PFSK-1 (cell line): ENCODE data around the gene MYBBP1A.

Experiments
- FOXP2 ChIP-seq: optimal IDR thresholded peaks from 2 replicates; pipeline ENCODE3; 2011; ENCODE audit warnings: borderline replicate concordance, control low read depth, inconsistent platforms; ENCODE audit not compliant: insufficient read depth; ENCODE audit errors: extremely low read length, extremely low read depth
- POLR2AphosphoS5 ChIP-seq: IDR thresholded peaks from 2 replicates; pipeline ENCODE4 v1.6.1; 2012; ENCODE audit warnings: low read depth, mild to moderate bottlenecking, control low read depth, low read length, moderate library complexity
- SIN3A ChIP-seq: IDR thresholded peaks from 2 replicates; pipeline ENCODE4 v1.6.1; 2012; ENCODE audit warnings: mild to moderate bottlenecking, low read length, moderate library complexity, borderline replicate concordance; ENCODE audit not compliant: insufficient read depth
- TAF1 ChIP-seq: IDR thresholded peaks from 2 replicates; pipeline ENCODE4 v1.6.1; 2012; ENCODE audit warnings: low read length, control low read depth, borderline replicate concordance; ENCODE audit not compliant: insufficient read depth
- TF ChIP-seq, protein P1 (sequence below), 2 experiments: IDR thresholded peaks; 2 replicates each; pipeline versions ENCODE4 v1.6.1 to v1.8.0; 2011 to 2012; ENCODE audit warnings: low read depth in 2 of 2, low read length in 2 of 2, control low read depth in 1 of 2, inconsistent platforms in 1 of 2, mild to moderate bottlenecking in 1 of 2, moderate library complexity in 1 of 2; ENCODE audit not compliant: insufficient read depth in 1 of 2

The MYBBP1A gene

GRCh38 chr17:4543557-4544026, 11.6 kb downstream of the MYBBP1A start:
- TF ChIP-seq, protein P1, sequence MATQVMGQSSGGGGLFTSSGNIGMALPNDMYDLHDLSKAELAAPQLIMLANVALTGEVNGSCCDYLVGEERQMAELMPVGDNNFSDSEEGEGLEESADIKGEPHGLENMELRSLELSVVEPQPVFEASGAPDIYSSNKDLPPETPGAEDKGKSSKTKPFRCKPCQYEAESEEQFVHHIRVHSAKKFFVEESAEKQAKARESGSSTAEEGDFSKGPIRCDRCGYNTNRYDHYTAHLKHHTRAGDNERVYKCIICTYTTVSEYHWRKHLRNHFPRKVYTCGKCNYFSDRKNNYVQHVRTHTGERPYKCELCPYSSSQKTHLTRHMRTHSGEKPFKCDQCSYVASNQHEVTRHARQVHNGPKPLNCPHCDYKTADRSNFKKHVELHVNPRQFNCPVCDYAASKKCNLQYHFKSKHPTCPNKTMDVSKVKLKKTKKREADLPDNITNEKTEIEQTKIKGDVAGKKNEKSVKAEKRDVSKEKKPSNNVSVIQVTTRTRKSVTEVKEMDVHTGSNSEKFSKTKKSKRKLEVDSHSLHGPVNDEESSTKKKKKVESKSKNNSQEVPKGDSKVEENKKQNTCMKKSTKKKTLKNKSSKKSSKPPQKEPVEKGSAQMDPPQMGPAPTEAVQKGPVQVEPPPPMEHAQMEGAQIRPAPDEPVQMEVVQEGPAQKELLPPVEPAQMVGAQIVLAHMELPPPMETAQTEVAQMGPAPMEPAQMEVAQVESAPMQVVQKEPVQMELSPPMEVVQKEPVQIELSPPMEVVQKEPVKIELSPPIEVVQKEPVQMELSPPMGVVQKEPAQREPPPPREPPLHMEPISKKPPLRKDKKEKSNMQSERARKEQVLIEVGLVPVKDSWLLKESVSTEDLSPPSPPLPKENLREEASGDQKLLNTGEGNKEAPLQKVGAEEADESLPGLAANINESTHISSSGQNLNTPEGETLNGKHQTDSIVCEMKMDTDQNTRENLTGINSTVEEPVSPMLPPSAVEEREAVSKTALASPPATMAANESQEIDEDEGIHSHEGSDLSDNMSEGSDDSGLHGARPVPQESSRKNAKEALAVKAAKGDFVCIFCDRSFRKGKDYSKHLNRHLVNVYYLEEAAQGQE (IDR thresholded peaks at IDR 0.05; ENCODE audit: insufficient read depth in 1 of 2, low read depth in 2 of 2, low read length in 2 of 2): no peak
- TF ChIP-seq SIN3A (no peak), FOXP2 (no peak), POLR2AphosphoS5 (0 out of 2 replicates have a peak, but pooled peaks have one; percentile 0), TAF1 (no peak)

GRCh38 chr17:4542726-4543191, 12.4 kb downstream of the MYBBP1A start:
- TF ChIP-seq TAF1 (no peak), POLR2AphosphoS5 (no peak), FOXP2 (no peak), SIN3A (no peak)
- TF ChIP-seq, protein P1 (IDR thresholded peaks at IDR 0.05; ENCODE audit: insufficient read depth in 1 of 2, low read depth in 2 of 2, low read length in 2 of 2): no peak

GRCh38 chr17:4542003-4542725, 13.0 kb downstream of the MYBBP1A start:
- TF ChIP-seq TAF1: no peak
- TF ChIP-seq, protein P1 (IDR thresholded peaks at IDR 0.05; ENCODE audit: insufficient read depth in 1 of 2, low read depth in 2 of 2, low read length in 2 of 2): no peak
- TF ChIP-seq POLR2AphosphoS5: no peak
- no peak for TF ChIP-seq FOXP2
- TF ChIP-seq SIN3A: no peak

GRCh38 chr17:4541328-4542002, 13.7 kb downstream of the MYBBP1A start:
- TF ChIP-seq, protein P1 (IDR thresholded peaks at IDR 0.05; ENCODE audit: insufficient read depth in 1 of 2, low read depth in 2 of 2, low read length in 2 of 2): no peak
- TF ChIP-seq FOXP2 (no peak), POLR2AphosphoS5 (no peak), TAF1 (no peak), SIN3A (no peak)
